Esophagus muscularis mucosa (tissue), 3 donors: ENCODE measurements around the gene ICAM1.

ENCODE experiments used
- CTCF ChIP-seq, 3 experiments: fragments of 200-600 bp in 2 of 3; fragments of 450-650 bp in 1 of 3; sonication (generic) in 2 of 3; IDR thresholded peaks; one replicate each; pipeline ENCODE4 v1.5.1; 2017 to 2019; ENCODE audit warnings: antibody characterized with exemption in 3 of 3, mild to moderate bottlenecking in 2 of 3, moderate library complexity in 1 of 3
- POLR2A ChIP-seq: fragments of 450-650 bp; IDR thresholded peaks from one replicate; pipeline ENCODE4 v1.6.1; 2017; ENCODE audit warnings: antibody characterized with exemption, moderate library complexity, mild to moderate bottlenecking, low read depth
- POLR2AphosphoS5 ChIP-seq, 2 donors: sonication (generic); formaldehyde crosslinking; IDR thresholded peaks; one replicate each; pipeline ENCODE4 v1.6.1; 2017; ENCODE audit warnings: antibody characterized with exemption in 2 of 2

- TF ChIP-seq CTCF (IDR thresholded peaks at IDR 0.05) (no peak), POLR2A (no peak), POLR2AphosphoS5 (IDR thresholded peaks at IDR 0.05) (no peak)
These were observed 56.9 kb downstream of the ICAM1 start for GRCh38 chr19:10327793-10328192.
